Measurements from ENCODE around the gene CDR2.

DNA sequence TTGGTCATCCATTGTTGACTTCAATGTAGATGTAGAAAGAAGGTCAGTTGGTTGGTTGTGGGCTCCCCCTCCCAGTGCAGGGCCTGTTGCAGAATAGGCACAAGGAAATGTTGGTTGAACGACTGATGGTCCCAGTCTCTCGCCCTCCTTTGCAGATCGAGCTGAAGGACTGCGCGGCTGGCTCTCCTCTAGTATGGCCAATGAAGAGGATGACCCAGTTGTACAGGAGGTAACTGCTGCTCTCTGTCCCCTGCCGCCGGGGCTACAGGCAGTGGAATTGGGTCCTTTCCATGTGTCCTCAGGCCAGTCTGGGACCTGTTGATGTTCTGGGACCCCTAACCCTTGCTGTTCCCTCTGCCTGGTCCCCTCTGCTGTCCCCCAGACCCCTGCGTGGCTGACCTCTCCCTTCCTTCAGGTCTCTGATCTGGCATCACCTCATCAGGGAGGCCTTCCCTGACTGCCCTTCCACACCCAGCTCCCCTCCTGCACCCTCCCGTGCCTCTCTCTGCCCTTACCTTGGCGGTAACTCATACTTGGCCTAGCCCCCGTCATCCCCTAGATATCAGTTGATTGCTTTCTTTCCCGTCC is 71.5 kb downstream of the CDR2 start:
- TF ChIP-seq POLR2A (IDR thresholded peaks at IDR 0.05) = no peak
- TF ChIP-seq, protein P1, sequence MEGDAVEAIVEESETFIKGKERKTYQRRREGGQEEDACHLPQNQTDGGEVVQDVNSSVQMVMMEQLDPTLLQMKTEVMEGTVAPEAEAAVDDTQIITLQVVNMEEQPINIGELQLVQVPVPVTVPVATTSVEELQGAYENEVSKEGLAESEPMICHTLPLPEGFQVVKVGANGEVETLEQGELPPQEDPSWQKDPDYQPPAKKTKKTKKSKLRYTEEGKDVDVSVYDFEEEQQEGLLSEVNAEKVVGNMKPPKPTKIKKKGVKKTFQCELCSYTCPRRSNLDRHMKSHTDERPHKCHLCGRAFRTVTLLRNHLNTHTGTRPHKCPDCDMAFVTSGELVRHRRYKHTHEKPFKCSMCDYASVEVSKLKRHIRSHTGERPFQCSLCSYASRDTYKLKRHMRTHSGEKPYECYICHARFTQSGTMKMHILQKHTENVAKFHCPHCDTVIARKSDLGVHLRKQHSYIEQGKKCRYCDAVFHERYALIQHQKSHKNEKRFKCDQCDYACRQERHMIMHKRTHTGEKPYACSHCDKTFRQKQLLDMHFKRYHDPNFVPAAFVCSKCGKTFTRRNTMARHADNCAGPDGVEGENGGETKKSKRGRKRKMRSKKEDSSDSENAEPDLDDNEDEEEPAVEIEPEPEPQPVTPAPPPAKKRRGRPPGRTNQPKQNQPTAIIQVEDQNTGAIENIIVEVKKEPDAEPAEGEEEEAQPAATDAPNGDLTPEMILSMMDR (IDR thresholded peaks at IDR 0.05) = no peak
